Trophoblast cell (in vitro differentiated cells and primary cell): ENCODE data around the gene RIC8B.
A peak's percentile ranks its signal among the peaks of the same experiment; 100 is the strongest.

Experiments
- DNase-seq, 2 donors: peaks; one replicate each; pipeline ENCODE4 v3.0.0-alpha.2; 2016
- H2AFZ ChIP-seq: 2 replicates; pipeline ENCODE4 v1.6.1; 2013; ENCODE audit warnings: low read length, moderate library complexity, mild to moderate bottlenecking; ENCODE audit not compliant: insufficient read depth, poor library complexity
- H2AK5ac ChIP-seq: 2 replicates; pipeline ENCODE4 v1.6.1; 2013; ENCODE audit warnings: mild to moderate bottlenecking, low read length
- H2BK120ac ChIP-seq: 2 replicates; pipeline ENCODE4 v1.6.1; 2013; ENCODE audit warnings: low read length, mild to moderate bottlenecking, moderate library complexity; ENCODE audit not compliant: insufficient read depth, poor library complexity
- H2BK12ac ChIP-seq: 2 replicates; pipeline ENCODE4 v1.6.1; 2013; ENCODE audit warnings: mild to moderate bottlenecking, low read length, moderate library complexity
- H2BK5ac ChIP-seq: 2 replicates; pipeline ENCODE4 v1.6.1; 2013; ENCODE audit warnings: low read length, low read depth, moderate library complexity, mild to moderate bottlenecking; ENCODE audit not compliant: poor library complexity
- H3K14ac ChIP-seq: 2 replicates; pipeline ENCODE4 v1.6.1; 2013; ENCODE audit warnings: mild to moderate bottlenecking, low read length
- H3K18ac ChIP-seq: 2 replicates; pipeline ENCODE4 v1.6.1; 2013; ENCODE audit warnings: mild to moderate bottlenecking, low read length
- H3K23ac ChIP-seq: 2 replicates; pipeline ENCODE4 v1.6.1; 2013; ENCODE audit warnings: low read length
- H3K27ac ChIP-seq: 2 replicates; pipeline ENCODE4 v1.5.1; 2013; ENCODE audit warnings: low read depth, mild to moderate bottlenecking, inconsistent platforms, low read length, moderate library complexity
- H3K27me3 ChIP-seq: 2 replicates; pipeline ENCODE4 v1.6.1; 2013; ENCODE audit warnings: inconsistent platforms, mild to moderate bottlenecking, low read length, moderate library complexity; ENCODE audit not compliant: insufficient read depth
- H3K36me3 ChIP-seq, 2 experiments: 1 replicate in 1 of 2; 2 replicates in 1 of 2; pipeline ENCODE4 v1.6.1; 2013; ENCODE audit warnings: low read length in 2 of 2, mild to moderate bottlenecking in 2 of 2, moderate library complexity in 1 of 2; ENCODE audit not compliant: insufficient read depth in 2 of 2, control insufficient read depth in 1 of 2
- H3K4ac ChIP-seq: 2 replicates; pipeline ENCODE4 v1.6.1; 2013; ENCODE audit warnings: low read depth, mild to moderate bottlenecking, low read length, moderate library complexity
- H3K4me1 ChIP-seq, 2 experiments: 1 replicate in 1 of 2; 2 replicates in 1 of 2; pipeline ENCODE4 v1.6.1; 2013; ENCODE audit warnings: low read length in 2 of 2, mild to moderate bottlenecking in 2 of 2, moderate library complexity in 1 of 2; ENCODE audit not compliant: insufficient read depth in 2 of 2, control insufficient read depth in 1 of 2
- H3K4me2 ChIP-seq: 2 replicates; pipeline ENCODE4 v1.6.1; 2013; ENCODE audit warnings: inconsistent platforms, mild to moderate bottlenecking, low read length, moderate library complexity
- H3K4me3 ChIP-seq: 2 replicates; pipeline ENCODE4 v1.5.1; 2013; ENCODE audit warnings: mild to moderate bottlenecking, low read depth, low read length, inconsistent platforms
- H3K79me1 ChIP-seq: one replicate; pipeline ENCODE4 v1.6.1; 2013; ENCODE audit warnings: low read length
- H3K79me2 ChIP-seq: 2 replicates; pipeline ENCODE4 v1.6.1; 2013; ENCODE audit warnings: low read length, mild to moderate bottlenecking; ENCODE audit not compliant: control insufficient read depth, insufficient read depth, poor library complexity
- H3K9ac ChIP-seq: 2 replicates; pipeline ENCODE4 v1.6.1; 2013; ENCODE audit warnings: mild to moderate bottlenecking, low read length
- H3K9me3 ChIP-seq: 2 replicates; pipeline ENCODE4 v1.6.1; 2013; ENCODE audit warnings: low read depth, mild to moderate bottlenecking, control low read depth, inconsistent platforms, low read length; ENCODE audit not compliant: insufficient read depth
- H4K12ac ChIP-seq: 2 replicates; pipeline ENCODE4 v1.6.1; 2013; ENCODE audit warnings: low read depth, mild to moderate bottlenecking, low read length, moderate library complexity
- H4K8ac ChIP-seq: 2 replicates; pipeline ENCODE4 v1.6.1; 2013; ENCODE audit warnings: low read depth, mild to moderate bottlenecking, low read length, moderate library complexity
- H4K91ac ChIP-seq: one replicate; pipeline ENCODE4 v1.6.1; 2013; ENCODE audit warnings: low read depth, mild to moderate bottlenecking, low read length, moderate library complexity
- WGBS: extraction: QIAGEN DNeasy Blood & Tissue Kit; methylation state at CpG from one replicate; pipeline ENCODE4 v1.1.7; 2013; ENCODE audit warnings: missing lambda C conversion rate; ENCODE audit not compliant: insufficient read length, insufficient coverage; ENCODE audit errors: extremely low coverage; 5-methylcytosine and 5-hydroxymethylcytosine counted together

The RIC8B gene

DNA sequence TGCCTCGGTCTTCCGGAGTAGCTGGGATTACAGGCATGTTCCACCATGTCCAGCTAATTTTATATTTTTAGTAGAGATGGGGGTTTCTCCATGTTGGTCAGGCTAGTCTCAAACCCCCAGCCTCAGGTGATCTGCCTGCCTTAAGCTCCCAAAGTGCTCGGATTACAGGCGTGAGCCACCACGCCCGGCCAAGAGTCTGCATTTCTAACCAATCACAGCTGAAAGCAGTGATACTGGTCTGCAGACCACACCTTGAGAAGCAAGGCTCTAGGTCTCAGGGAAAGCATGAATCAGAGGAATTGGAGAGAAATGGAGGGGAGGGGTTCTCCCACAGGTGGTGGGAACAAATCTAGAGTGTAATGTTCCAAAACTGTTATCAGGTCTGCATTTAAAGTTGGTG, 126.1 kb downstream of the RIC8B start:
- Histone ChIP-seq H3K9ac (no peak overlapping the region), H3K27ac (no peak overlapping the region), H3K4me2 (no peak overlapping the region), H2AK5ac (no peak overlapping the region), H4K8ac (no peak overlapping the region), H2BK12ac (no peak overlapping the region), H2AFZ (no peak overlapping the region), H2BK120ac (no peak overlapping the region), H3K23ac (no peak overlapping the region), H3K79me1 (no peaks in the 10 kb centered on the region), H3K4me3 (no peak overlapping the region), H3K4me1 (peaks cover 0 to 2% of the 10 kb centered on the region in 2 experiments), H4K12ac (no peak overlapping the region), H3K9me3 (no peaks in the 10 kb centered on the region), H4K91ac (no peak overlapping the region), H3K27me3 (no peaks in the 10 kb centered on the region), H2BK5ac (no peak overlapping the region), H3K36me3 (no peaks in the 10 kb centered on the region), H3K4ac (no peak overlapping the region), H3K14ac (no peak overlapping the region), H3K79me2 (no peaks in the 10 kb centered on the region), H3K18ac (no peak overlapping the region)
- WGBS, result no CpG with 5 or more reads among the region's 6 CpGs
- DNase-seq, result no peak

DNA sequence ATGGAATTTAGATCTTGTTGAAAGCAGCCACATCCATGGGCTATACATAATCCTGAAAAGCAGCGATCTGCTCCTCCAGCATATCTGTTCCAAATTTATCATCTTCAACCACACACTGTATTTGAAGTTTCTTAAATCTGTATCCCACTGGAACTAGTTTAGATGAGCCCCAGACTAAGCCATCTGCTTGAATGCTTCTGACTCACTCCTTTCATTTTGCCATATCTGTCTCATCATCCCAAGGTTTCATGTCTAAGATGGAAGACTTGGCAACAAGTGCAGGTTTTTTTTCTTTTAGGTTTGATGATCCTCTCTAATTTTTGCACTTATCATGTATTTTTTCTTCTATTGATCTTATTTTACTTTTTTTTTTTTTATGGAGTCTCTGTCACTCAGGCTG, 126.8 kb downstream of the RIC8B start:
- no peak overlapping the region for H2BK12ac ChIP-seq
- WGBS, result no CpG with 5 or more reads among the region's 1 CpG
- H3K4ac ChIP-seq, result no peak overlapping the region
- H3K27me3 ChIP-seq, result no peaks in the 10 kb centered on the region
- no peaks in the 10 kb centered on the region for H3K79me2 ChIP-seq
- no peak overlapping the region for H2BK120ac ChIP-seq
- H3K4me3 ChIP-seq, result no peak overlapping the region
- H3K14ac ChIP-seq, result no peak overlapping the region
- no peak overlapping the region for H3K18ac ChIP-seq
- H3K4me1 ChIP-seq, result peaks cover 0 to 2% of the 10 kb centered on the region in 2 experiments
- H4K91ac ChIP-seq, result no peak overlapping the region
- no peak overlapping the region for H3K27ac ChIP-seq
- no peak overlapping the region for H4K8ac ChIP-seq
- no peak overlapping the region for H2AFZ ChIP-seq
- no peak for DNase-seq
- no peaks in the 10 kb centered on the region for H3K9me3 ChIP-seq
- no peak overlapping the region for H2AK5ac ChIP-seq
- H3K4me2 ChIP-seq, result no peak overlapping the region
- no peak overlapping the region for H3K9ac ChIP-seq
- no peaks in the 10 kb centered on the region for H3K36me3 ChIP-seq
- no peak overlapping the region for H3K23ac ChIP-seq
- no peaks in the 10 kb centered on the region for H3K79me1 ChIP-seq
- H2BK5ac ChIP-seq, result no peak overlapping the region
- no peak overlapping the region for H4K12ac ChIP-seq

DNA sequence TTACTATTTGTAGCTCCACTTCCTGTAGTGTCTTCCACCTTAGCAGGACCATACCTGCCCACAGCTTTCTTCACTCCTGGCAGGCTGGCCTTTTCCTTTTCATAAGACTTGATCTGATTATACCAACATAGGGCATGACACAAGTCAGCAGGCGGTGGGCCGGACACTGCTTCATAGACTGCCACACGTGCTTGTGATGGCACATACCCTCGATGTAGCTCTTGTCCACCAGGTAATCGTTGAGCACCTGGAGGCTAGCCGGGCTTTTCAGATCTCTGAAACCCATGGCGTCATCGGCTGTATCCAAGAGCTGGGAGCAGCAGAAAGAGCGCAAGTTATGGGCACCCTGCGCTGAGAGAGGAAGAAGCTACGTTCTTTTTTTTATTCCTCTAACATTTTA, 127.6 kb downstream of the RIC8B start:
- Histone ChIP-seq H3K18ac (no peak overlapping the region), H2AFZ (no peak overlapping the region), H3K27ac (no peak overlapping the region), H2BK12ac (no peak overlapping the region), H4K8ac (no peak overlapping the region), H3K27me3 (no peaks in the 10 kb centered on the region), H3K14ac (no peak overlapping the region), H3K23ac (no peak overlapping the region), H3K9ac (no peak overlapping the region), H3K4me1 (peaks cover 0 to 2% of the 10 kb centered on the region in 2 experiments), H3K9me3 (no peaks in the 10 kb centered on the region), H4K12ac (no peak overlapping the region), H3K79me1 (no peaks in the 10 kb centered on the region), H2AK5ac (no peak overlapping the region), H3K79me2 (no peaks in the 10 kb centered on the region), H3K4me3 (no peak overlapping the region), H4K91ac (no peak overlapping the region), H3K4me2 (no peak overlapping the region), H2BK5ac (no peak overlapping the region), H3K36me3 (no peaks in the 10 kb centered on the region), H3K4ac (no peak overlapping the region), H2BK120ac (no peak overlapping the region)
- WGBS, result no CpG with 5 or more reads among the region's 11 CpGs
- no peak for DNase-seq

- Histone ChIP-seq H4K8ac (peak overlapping the region; percentile 66), H3K4me2 (peak overlapping the region; percentile 86), H3K14ac (no peak overlapping the region), H3K4me1 (peaks cover 0 to 2% of the 10 kb centered on the region in 2 experiments), H3K23ac (no peak overlapping the region), H2BK5ac (no peak overlapping the region), H3K27me3 (no peaks in the 10 kb centered on the region), H3K18ac (no peak overlapping the region), H2AFZ (peak overlapping the region; percentile 62), H3K36me3 (no peaks in the 10 kb centered on the region), H2BK12ac (no peak overlapping the region), H2BK120ac (no peak overlapping the region), H2AK5ac (no peak overlapping the region), H3K79me2 (no peaks in the 10 kb centered on the region), H3K9me3 (no peaks in the 10 kb centered on the region), H3K27ac (no peak overlapping the region), H4K91ac (no peak overlapping the region), H3K4ac (no peak overlapping the region), H3K4me3 (no peak overlapping the region), H4K12ac (no peak overlapping the region), H3K9ac (no peak overlapping the region), H3K79me1 (no peaks in the 10 kb centered on the region)
- no CpG with 5 or more reads among the region's 28 CpGs for WGBS
- DNase-seq, result peak; percentile 59 to 77
Measured at GRCh38 chr12:106903241-106903945, 128.9 kb downstream of the RIC8B start.
